Neuron (in vitro differentiated cells): ENCODE measurements around the gene PATJ.
"Not testable (repeated sequence)": the region's sequence is repeated elsewhere in the genome, so short reads cannot be mapped to it uniquely, and the experiment has no call there.

ENCODE experiments used
- H2AFZ ChIP-seq: one replicate; pipeline ENCODE4 v1.6.1; 2013; ENCODE audit warnings: low read depth, mild to moderate bottlenecking, inconsistent platforms, low read length, moderate library complexity
- H3K27me3 ChIP-seq: one replicate; pipeline ENCODE4 v1.6.1; 2013; ENCODE audit warnings: low read length; ENCODE audit not compliant: insufficient read depth
- H3K36me3 ChIP-seq: one replicate; pipeline ENCODE4 v1.6.1; 2013; ENCODE audit warnings: low read length; ENCODE audit not compliant: insufficient read depth
- H3K4me1 ChIP-seq: one replicate; pipeline ENCODE4 v1.6.1; 2013; ENCODE audit warnings: low read length; ENCODE audit not compliant: insufficient read depth
- H3K4me3 ChIP-seq: 2 replicates; pipeline ENCODE4 v1.5.1; 2013; ENCODE audit warnings: mild to moderate bottlenecking, low read length, moderate library complexity
- H3K9me3 ChIP-seq: one replicate; pipeline ENCODE4 v1.6.1; 2013; ENCODE audit warnings: low read length

PATJ gene

DNA sequence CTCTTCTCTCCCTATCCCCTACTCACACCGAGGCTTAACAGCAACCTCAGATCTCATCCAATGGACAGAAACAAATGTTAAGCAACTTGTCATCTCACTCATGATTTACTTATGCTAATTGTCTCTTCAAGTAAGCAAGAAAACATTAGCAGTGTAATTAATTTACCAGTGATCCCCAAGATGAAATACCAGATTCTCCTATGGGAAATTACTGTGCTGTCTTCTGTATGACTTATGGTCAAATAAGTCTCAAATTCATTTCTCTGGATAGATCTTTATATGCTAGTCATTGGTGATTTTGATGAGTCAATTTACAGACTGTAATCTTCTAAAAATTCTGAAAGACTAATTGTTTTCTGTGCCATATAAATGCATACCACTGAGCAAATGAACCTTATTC lies 419.4 kb downstream of the PATJ start:
- Histone ChIP-seq H3K27me3 (no peaks in the 10 kb centered on the region), H3K36me3 (no peaks in the 10 kb centered on the region)

GRCh38 chr1:62170380-62170779 lies 428.1 kb downstream of the PATJ start:
- H2AFZ ChIP-seq, H3K36me3 ChIP-seq, H3K27me3 ChIP-seq: not testable (repeated sequence)

More for the DNA sequence above, 419.4 kb downstream of the PATJ start:
- Histone ChIP-seq H2AFZ (no peak overlapping the region), H3K9me3 (no peaks in the 10 kb centered on the region), H3K4me1 (no peaks in the 10 kb centered on the region), H3K4me3 (no peak overlapping the region)

DNA sequence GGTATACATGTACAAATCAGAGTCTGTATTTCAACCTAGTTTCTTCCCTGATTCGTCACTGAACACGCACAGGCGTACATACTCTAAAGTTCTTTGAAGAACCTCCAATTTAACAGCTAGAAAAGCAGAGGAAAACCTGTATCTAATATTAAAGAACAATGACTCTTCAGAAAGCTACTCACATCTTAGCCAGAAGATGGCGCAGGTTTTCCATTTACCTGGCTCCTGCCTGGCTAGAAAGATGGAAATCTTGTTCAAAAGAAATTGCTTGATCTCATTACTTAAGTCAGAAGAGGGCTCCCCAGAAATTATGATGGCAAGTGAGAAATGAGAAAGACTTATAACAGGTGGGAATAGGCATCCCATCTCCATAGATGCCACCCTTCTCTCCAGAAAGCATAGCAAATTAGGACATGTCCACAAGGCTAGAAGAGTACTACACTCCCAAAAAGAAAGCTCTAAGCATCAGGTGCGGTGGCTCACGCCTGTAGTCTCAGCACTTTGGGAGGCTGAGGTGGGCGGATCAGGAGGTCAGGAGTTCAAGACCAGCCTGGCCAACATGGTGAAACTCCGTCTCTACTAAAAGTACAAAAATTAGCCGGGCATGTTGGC lies 433.4 kb downstream of the PATJ start:
- Histone ChIP-seq H3K4me1 (no peaks in the 10 kb centered on the region), H3K4me3 (no peak overlapping the region), H3K27me3 (no peaks in the 10 kb centered on the region), H3K36me3 (no peaks in the 10 kb centered on the region), H2AFZ (no peak overlapping the region), H3K9me3 (no peaks in the 10 kb centered on the region)

More at GRCh38 chr1:62170380-62170779, 428.1 kb downstream of the PATJ start:
- not testable (repeated sequence) for H3K4me1 ChIP-seq, H3K9me3 ChIP-seq, H3K4me3 ChIP-seq

DNA sequence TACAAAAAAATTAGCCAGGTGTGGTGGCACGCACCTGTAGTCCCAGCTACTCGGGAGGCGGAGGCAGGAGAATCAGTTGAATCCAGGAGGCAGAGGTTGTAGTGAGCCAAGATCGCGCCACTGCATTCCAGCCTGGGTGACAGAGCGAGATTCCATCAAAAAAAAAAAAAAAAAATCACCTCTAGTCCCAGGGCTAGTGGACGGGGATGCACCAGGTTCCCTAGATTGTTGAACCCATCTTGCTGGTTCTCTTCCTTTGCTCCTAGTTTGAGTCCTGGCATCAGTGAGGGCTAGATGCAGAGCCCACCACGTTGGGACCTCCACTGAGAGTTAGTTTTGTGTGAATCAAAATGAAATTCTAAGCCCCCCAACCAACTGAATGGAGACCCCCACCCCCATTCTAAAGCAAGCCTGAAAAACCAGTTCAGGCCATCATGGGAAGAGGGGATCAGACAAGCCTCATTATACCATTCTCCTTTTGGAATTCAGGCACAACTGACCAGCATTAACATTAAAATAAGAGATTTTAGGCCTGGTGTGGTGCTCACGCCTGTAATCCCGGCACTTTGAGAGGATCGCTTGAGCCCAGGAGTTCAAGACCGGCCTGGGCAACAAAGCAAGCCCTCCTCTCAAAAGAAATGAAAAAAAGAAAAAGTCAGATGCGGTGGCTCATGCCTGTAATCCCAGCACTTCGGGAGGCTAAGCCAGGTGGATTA lies 434.5 kb downstream of the PATJ start:
- H2AFZ ChIP-seq = no peak overlapping the region
- H3K4me1 ChIP-seq = no peaks in the 10 kb centered on the region
- H3K27me3 ChIP-seq = no peaks in the 10 kb centered on the region
- H3K36me3 ChIP-seq = no peaks in the 10 kb centered on the region
- H3K9me3 ChIP-seq = no peaks in the 10 kb centered on the region
- H3K4me3 ChIP-seq = no peak overlapping the region

- Histone ChIP-seq H3K4me3 (no peak overlapping the region), H3K36me3 (no peaks in the 10 kb centered on the region), H3K4me1 (no peaks in the 10 kb centered on the region), H2AFZ (no peak overlapping the region), H3K27me3 (no peaks in the 10 kb centered on the region), H3K9me3 (no peaks in the 10 kb centered on the region)
Observed at GRCh38 chr1:62177621-62178020, 435.3 kb downstream of the PATJ start.

DNA sequence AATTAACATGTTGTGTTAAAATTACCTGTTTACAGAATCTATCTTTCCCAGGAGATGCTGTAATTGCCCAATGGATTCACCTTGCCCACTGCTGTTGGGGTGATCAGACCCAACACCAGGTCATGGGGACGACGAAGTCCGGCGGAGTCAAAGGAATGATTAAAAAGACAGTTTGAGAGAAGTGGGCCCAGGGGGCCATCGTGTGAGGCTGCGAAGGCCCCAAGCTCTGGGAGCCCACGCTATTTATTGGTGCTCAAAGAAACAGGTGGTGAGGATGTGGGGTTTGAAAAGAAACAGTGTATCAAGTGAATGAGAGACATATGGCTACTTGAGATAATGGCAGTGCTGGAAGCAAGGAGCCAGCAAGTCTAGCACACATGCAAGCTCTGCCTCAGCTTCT lies 436.1 kb downstream of the PATJ start:
- Histone ChIP-seq H2AFZ (no peak overlapping the region), H3K27me3 (no peaks in the 10 kb centered on the region), H3K36me3 (no peaks in the 10 kb centered on the region), H3K4me1 (peaks cover 3% of the 10 kb centered on the region), H3K9me3 (no peaks in the 10 kb centered on the region), H3K4me3 (no peak overlapping the region)

DNA sequence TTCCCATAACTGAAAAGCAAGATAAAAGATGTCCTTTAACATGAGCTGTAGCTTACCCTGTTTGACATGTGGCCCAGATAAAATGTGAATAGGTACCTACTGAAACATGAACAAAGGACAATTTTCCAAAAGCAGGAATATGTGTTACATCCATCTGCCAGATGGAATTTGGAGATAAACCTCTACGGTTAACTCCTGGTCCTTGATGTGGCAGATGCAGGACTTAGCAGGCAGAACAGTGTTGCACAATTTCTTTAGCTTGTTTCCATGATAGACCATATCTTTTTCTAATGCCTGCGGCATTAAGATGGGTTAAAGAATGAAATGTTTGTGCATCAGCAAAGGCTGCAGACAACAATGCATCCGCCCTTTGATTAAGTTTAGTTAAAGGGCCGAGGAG lies 437.8 kb downstream of the PATJ start:
- H3K4me1 ChIP-seq, H3K9me3 ChIP-seq, H3K4me3 ChIP-seq, H2AFZ ChIP-seq, H3K36me3 ChIP-seq, H3K27me3 ChIP-seq: not testable (repeated sequence)

DNA sequence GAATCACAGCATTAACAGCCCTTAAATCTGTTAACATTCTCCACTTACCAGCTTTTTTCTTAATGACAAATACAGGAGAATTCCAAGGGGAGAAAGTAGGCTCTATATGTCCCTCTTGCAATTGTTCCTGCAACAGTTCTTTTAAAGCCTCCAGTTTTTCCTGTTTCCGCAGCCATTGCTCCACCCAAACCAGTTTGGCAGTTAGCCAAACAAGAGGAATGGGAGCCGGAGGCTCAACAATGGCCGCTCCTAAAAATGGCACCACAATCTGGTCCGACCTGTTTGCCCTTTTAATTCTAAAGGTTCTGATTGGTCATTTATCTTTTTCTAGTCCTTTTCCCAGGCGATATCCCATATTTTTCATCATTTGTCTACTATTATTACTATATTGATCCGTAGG lies 438.4 kb downstream of the PATJ start:
- Histone ChIP-seq H3K4me1 (peaks cover 4% of the 10 kb centered on the region), H3K36me3 (no peaks in the 10 kb centered on the region), H2AFZ (no peak overlapping the region), H3K9me3 (no peaks in the 10 kb centered on the region), H3K27me3 (no peaks in the 10 kb centered on the region), H3K4me3 (no peak overlapping the region)

GRCh38 chr1:62181532-62181931 lies 439.3 kb downstream of the PATJ start:
- Histone ChIP-seq H3K36me3 (no peaks in the 10 kb centered on the region), H3K4me3 (no peak overlapping the region), H3K27me3 (no peaks in the 10 kb centered on the region), H3K4me1 (peaks cover 4% of the 10 kb centered on the region), H2AFZ (no peak overlapping the region), H3K9me3 (no peaks in the 10 kb centered on the region)

DNA sequence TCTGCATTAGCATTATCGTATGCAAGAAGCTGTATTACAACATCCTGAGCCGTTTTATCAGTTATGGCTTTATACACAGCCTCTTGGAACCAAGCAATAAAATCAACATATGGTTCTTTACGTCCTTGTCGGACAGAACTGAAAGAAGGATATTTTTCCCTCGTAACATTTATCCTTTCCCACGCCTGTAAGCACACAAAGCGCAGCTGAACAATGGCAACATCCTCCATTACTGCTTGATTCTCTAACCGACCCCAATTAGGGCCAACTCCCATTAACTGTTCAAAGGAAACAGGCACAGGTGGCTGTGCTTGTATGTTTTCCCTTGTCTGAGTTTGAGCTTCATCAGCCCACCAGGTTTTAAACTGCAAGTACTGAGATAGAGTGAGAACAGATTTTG lies 439.9 kb downstream of the PATJ start:
- not testable (repeated sequence) for H2AFZ ChIP-seq, H3K4me1 ChIP-seq, H3K27me3 ChIP-seq, H3K4me3 ChIP-seq, H3K9me3 ChIP-seq, H3K36me3 ChIP-seq

GRCh38 chr1:62183164-62184020 lies 441.1 kb downstream of the PATJ start:
- not testable (repeated sequence) for H3K36me3 ChIP-seq, H3K27me3 ChIP-seq, H3K9me3 ChIP-seq, H3K4me3 ChIP-seq, H3K4me1 ChIP-seq, H2AFZ ChIP-seq

DNA sequence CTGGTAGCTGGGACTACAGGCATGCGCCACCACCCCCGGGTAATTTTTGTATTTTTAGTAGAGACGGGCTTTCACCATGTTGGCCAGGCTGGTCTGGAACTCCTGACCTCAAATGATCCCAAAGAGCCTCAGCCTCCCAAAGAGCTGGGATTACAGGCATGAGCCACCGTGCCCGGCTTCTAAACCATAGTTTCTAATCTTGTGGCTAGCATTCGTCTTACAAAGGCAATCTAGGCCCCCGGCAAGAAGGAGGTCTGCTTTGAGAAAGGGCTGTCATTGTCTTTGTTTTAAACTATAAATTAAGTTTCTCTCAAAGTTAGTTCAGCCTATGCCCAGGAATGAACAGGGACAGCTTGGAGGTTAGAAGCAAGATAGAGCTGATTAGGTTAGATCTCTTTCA lies 442.1 kb downstream of the PATJ start:
- H3K36me3 ChIP-seq = no peaks in the 10 kb centered on the region

GRCh38 chr1:62185233-62185632 lies 443.0 kb downstream of the PATJ start:
- H3K36me3 ChIP-seq, H3K27me3 ChIP-seq, H3K4me1 ChIP-seq, H2AFZ ChIP-seq, H3K4me3 ChIP-seq, H3K9me3 ChIP-seq: not testable (repeated sequence)

More for the DNA sequence above, 442.1 kb downstream of the PATJ start:
- H3K4me1 ChIP-seq = peaks cover 4% of the 10 kb centered on the region
- no peak overlapping the region for H2AFZ ChIP-seq
- no peaks in the 10 kb centered on the region for H3K27me3 ChIP-seq
- no peak overlapping the region for H3K4me3 ChIP-seq
- H3K9me3 ChIP-seq = no peaks in the 10 kb centered on the region
